GM18499 (cell line): Measurements from ENCODE around the gene THADA.

Experiments used
- ATAC-seq: cut with Tn5 transposase; IDR thresholded peaks from one replicate; pipeline ENCODE4 v1.9.1; 2021; ENCODE audit warnings: moderate number of reproducible peaks; ENCODE audit not compliant: insufficient read depth, unreplicated experiment

The THADA gene

DNA sequence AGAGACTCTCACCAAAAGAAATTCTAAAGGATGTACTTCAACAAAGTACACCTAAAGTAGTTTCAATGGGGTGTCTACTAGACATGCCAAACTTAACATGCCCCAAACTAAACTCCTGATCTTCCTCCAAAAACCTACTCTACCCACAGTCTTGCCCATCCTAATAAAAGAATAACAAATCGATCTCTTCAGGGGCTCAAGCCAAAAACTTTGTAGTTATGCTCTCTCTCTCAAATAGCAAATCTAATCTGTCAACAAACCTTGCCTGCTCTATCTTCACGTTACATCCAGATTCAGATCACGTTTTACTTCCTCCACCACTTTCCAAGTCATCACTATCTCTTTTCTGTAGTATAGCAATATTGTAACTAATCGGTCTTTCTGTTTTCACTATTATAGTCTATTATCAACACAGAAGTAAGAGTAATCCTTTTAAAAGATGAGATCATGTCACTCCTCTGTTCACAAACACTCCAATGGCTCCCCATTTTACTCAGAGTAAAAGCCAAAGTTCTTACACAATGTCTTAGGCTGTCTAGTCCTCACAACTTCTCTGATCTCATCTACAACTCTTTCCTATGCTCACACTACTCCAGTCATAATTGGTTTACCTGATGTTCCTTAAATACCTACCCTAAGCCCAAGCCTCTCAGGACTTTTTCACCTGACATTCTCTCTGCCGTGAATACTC, 79.9 kb downstream of the THADA start:
- no peak for ATAC-seq

DNA sequence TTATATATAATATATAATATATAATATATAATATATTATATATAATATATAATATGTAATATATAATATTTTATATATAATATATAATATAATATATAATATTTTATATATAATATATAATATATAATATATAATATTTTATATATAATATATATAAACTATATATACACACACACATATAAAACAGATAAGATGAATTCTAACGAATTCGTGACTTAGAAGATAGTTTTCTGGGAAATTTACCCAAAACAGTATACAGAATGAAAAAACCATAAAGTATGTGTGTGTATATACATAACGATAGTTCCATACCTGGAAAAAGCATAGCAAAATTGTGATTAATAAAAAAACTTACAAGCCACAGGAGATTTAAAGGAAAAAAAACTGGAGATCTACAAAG, 80.6 kb downstream of the THADA start:
- ATAC-seq: no peak

DNA sequence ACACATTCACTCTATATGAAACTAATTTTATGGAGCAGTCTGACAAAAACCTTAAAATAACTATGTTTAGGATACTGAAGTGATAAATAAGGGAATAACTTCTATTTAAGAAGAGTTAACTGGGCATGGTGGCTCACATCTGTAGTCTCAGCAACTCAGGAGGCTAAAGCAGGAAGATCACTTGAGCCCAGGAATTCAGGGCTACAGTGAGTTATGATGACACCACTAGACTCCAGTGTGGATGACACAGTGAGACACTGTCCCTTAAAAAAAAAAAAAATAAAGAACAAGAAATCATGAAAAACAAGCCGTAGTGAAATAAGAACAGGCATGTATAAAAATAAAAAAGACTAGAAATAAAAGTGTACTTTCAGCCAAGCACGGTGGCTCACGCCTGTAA, 82.0 kb downstream of the THADA start:
- no peak for ATAC-seq

DNA sequence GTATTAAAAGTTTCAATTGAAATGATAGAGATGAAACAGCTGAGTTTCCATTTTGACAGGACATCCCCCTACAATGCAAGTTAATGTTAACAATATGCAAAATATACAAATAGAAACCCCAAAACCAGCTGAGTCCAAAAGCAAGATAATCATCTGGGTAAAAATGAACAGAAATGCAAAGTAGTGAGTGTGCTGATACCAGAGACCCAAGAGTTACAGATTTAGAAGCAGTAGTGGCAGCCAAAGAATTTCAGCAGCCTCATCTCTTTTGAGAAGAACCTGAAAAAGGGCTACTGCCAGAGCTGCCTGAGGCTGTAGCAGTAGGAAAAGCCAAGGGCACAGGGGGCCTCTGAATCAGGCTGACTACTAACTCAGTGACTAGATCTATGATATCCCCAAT, 82.6 kb downstream of the THADA start:
- ATAC-seq: no peak

- no peak for ATAC-seq
Observed at GRCh38 chr2:43511199-43511598, 84.6 kb downstream of the THADA start.

DNA sequence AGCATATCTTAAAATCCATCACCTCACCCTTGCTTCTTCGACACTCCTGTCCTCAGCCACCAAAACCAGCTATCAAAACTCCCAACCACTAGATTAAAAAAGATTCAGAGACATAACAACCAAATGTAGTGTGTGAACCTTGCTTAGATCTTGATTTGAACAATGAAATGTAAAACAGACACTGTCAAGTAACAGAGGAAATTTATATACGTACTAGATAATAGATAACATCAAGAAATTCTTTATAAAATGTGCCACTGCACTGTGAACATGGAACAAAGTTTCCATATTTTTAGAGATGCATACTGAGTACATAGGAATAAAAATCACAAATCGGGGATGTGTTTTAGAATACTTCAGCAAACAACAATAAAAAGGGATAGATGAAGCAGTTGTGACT, 86.0 kb downstream of the THADA start:
- no peak for ATAC-seq

GRCh38 chr2:43508209-43508608, 87.6 kb downstream of the THADA start:
- ATAC-seq: no peak

DNA sequence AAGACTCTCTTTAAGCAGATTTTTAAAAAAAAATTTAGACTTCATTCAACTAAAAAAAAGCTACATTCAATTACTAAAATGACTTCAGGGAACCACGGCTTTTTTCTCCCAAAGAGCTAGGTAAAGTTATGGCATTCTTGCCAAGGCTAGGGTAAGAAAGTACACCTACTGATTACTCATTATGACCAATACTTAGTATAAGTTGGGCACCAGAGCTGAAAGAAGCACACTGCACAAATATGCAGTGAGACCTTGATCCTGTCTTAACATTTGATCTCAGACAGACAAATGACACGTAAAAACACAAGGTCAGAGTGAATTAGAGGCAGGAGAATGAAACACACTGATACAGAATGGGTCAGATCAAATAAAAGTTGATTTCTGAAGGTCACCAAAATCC, 88.7 kb downstream of the THADA start:
- no peak for ATAC-seq

DNA sequence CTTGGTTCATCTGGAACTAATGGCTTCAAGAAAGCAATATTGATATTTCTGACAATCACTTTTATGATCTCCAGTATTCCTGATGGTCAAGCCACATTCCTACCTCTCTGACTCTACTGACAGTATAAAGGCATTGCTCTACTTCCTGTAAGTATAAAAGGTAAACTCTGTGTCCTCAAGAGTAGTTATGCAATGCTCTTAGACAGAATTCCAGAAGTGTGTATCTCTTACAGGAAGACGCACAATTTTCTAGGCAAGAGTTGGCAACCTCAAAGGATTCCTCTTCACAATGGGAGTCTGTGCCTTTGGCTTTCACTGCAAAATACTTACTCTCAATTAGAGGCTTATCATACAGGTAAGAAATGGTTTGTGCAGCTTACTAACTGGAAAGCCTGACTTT, 100.1 kb downstream of the THADA start:
- ATAC-seq: no peak

DNA sequence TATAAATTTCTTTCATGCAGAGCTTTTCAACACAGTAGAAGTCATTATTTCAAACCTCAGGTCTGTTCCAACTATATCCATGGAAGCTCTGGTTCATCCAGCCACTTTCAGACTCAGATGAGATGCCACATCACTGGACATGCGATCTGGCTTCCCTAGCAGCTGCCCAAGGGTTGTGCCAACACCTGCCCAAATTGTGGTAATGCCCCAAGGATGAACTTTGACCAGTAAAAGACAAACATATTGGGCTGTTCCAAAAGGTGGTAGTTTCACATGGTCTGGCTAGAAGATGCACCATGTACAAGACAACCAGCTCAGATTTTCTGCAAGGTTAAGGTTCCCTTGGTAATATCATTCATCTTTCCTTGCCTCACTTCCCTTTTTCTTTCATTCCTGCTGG, 101.9 kb downstream of the THADA start:
- no peak for ATAC-seq

GRCh38 chr2:43491065-43491639, 104.7 kb downstream of the THADA start:
- ATAC-seq: no peak

DNA sequence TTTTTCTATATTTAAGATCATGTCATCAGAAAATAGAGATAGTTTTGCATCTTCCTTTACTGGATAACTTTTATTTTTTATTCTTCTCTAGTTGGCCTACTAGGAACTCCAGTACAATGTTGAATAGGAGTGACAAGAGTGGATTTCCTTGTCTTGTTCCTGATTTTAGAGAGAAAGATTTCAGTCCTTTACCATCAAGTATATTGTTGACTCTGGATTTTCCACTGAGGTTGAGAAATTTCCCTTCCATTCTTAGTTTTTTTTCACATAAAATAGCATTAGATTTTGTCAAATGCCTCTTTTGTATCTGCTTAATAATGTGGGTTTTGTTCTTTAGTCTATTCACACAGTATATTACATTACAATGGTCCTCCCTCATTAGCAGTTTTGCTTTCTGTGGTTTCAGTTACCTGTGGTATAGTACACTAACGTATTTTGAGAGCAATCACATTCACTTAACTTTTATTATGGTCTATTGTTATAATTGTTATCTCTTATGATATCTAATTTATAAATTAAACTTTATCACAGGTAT, 105.5 kb downstream of the THADA start:
- no peak for ATAC-seq

DNA sequence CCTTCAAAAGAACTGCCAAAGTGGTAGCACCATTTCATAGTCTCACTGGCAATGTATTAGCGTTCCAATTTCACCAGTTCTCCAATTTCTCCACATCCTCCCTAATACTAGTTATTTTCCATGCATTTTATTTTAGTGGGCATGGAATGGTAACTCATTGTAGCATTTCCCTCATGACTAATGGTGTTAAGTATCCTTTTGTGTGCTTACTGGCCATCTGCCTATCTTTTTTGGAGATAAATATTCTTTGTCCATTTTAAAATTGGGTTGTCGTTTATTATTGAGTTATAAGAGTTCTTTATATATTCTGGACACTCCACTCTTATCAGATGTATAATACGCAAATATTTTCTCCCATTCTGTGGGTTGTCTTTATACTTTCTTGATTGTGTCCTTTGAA, 107.1 kb downstream of the THADA start:
- no peak for ATAC-seq

GRCh38 chr2:43486603-43487002, 109.2 kb downstream of the THADA start:
- ATAC-seq: no peak

GRCh38 chr2:43484323-43484930, 111.4 kb downstream of the THADA start:
- ATAC-seq: no peak

DNA sequence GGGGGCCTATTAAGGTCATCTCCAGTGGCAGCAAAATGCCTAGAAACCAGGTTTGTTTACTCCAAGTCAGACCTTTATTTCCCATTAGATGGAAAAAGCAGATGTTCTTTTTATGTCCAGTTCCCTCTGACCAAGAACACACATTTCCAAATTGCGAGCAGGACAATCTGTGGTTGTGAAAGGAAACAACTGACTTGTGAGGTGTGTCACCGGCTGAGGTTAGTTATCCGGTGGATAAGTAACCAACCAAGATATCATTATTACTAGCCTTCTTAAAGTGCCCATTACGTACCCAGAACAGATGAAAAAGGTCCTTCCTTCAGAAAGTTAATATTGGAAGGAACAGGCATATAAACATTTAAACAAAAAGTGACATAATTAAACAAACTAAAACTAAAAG, 112.9 kb downstream of the THADA start:
- ATAC-seq: no peak

- no peak for ATAC-seq
Observed at GRCh38 chr2:43481927-43482542, 113.8 kb downstream of the THADA start.

GRCh38 chr2:43480874-43481273, 115.0 kb downstream of the THADA start:
- no peak for ATAC-seq

DNA sequence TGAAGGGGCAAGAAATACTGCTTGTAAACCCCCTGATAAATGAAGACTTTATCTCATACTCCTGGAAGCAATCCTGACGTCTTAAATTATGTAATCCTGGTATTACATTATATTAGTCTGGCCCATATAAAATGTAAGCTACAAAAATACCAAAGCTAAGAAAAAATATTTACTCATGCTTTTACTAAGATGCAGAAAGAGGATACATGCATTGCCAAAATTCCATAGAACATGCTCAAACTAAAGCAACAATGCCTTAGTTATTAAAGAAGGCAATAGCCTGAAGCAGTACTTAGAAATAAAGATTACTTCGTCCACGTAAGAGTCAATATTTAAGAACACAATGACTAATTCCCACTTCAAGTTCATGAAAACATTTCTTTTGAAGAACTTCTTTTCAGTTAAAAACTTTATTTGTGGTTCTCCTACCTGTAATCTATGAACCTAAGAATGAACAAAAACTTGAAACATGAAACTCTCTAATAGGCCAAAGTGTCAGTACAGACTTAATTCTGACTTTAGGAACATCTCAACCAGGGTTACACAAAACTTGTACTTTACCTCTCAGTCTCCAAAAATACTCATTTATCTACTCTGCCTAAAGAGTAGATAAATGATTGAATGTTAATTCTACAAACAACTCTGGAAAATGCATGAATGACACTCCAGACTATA, 117.3 kb downstream of the THADA start:
- no peak for ATAC-seq

DNA sequence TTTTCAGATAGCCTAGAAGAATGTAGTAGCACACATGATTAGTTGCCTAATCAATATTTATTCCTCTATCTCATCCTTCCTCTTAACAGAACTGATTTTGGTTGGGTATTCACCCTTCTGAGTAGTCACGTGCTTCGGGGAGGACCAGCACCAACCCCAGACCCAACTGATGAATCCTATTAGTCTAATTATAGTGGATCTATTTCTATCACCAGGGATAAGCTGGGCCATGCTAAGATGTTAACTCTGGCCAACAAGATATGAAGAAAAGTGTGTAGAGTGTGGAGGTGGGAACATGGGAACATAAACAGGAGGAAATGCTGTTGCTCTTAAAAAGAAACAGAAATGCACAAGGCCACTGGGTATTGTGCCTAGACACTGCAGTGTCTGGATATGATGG, 119.9 kb downstream of the THADA start:
- ATAC-seq: no peak
